HG03045 (cell line): ENCODE measurements around the gene SEC14L1.

Experiments
- ATAC-seq: cut with Tn5 transposase; IDR thresholded peaks from one replicate; pipeline ENCODE4 v1.9.1; 2021; ENCODE audit warnings: mild to moderate bottlenecking, moderate library complexity; ENCODE audit not compliant: unreplicated experiment

SEC14L1 gene

DNA sequence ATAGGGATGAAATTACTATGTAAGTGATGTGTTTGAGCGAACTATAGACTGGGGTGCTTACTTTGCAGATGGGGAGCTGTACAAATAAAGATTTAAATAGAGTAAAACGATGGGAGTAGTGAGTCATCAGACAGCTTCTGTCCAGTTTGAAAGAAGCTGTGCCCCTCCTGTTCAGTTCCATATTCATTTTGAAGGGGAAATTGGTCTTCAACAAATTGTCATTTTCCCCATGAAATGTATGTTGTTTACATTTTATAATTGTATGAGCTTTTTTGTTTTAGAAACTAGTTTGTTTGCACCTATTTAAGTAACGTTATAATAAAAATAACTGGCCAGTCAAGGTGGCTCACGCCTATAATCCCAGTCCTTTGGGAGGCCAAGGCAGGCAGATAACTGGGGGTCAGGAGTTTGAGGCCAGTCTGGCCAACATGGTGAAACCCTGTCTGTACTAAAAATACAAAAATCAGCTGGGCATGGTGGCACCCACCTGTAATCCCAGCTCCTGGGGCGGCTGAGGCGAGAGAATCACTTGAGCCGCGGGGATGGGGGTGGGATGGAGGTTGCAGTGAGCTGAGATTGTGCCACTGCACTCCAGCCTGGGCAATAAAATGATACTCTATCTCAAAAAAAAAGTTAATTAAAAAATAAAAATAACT is 20.2 kb downstream of the SEC14L1 start:
- ATAC-seq = no peak

DNA sequence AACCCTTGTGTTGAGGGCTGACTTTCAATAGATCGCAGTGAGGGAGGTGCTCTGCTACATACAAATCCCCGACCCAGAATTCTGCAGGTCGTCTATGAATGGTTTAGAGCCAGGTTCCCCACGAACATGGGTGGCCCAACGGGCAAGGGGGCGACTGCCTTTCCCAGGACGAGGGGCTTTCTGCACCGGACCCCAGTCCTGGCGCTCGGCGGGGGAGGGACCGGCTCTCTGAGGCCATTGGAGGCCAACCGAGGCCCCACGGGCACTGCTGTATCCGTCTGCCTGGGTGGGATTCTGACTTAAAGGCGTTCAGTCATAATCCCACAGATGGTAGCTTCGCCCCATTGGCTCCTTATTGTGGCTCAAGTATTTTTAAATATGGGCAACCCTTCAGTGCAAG is 21.2 kb downstream of the SEC14L1 start:
- ATAC-seq = no peak

DNA sequence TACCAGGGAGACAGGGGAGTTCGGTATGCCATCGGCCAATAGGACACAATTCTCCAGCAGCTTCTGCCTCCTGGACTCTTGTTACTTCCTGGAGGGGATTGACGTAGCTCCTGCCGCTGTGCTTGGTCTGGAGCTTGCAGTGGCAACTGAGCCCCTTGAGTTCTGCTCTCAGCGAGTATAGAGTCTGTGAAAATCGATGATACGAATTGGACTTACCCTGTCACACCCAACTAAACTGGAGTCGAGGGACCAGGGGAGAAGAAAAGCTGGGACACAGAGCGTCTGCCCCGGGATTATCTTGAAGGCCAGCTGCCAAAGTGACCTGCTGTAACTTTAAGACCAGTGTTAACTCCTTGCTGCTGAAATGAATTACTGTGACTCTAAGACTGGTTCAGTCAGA is 22.2 kb downstream of the SEC14L1 start:
- ATAC-seq = no peak

DNA sequence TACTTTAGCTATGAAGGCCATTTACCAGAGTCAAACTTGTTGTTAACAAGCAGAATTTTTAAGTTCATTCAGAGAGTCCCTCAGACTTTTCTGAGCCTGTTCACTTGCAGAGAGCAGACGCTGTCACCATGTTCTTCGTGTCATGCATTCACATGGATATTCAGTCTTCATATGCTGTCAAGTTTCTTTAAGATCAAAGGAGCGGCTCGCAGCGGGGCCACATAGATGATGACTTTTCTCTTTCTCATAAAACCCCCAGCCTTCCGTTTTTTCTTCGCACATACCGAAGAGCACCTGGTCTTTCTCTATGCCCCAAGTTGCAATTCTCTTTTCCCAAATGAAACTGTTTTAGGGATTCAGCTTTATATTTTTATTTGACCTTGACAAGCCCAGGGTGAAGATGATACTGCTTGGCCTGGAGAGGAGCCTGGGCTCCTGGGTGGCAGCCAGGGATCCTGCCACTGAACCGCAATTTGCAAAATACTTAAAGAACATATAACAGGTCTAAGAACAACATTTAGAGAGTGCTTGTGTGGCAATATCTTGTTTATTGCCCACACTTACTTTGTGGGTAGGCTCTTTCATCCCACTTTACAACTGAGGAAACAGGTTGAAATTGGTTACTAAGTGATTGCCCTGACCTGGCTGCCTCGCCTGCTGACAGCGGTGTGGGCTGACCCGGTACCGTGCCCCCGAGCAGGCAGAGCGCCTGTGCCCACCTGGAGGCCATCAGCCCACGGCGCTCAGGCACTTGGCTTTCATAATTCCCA is 22.9 kb downstream of the SEC14L1 start:
- no peak for ATAC-seq

DNA sequence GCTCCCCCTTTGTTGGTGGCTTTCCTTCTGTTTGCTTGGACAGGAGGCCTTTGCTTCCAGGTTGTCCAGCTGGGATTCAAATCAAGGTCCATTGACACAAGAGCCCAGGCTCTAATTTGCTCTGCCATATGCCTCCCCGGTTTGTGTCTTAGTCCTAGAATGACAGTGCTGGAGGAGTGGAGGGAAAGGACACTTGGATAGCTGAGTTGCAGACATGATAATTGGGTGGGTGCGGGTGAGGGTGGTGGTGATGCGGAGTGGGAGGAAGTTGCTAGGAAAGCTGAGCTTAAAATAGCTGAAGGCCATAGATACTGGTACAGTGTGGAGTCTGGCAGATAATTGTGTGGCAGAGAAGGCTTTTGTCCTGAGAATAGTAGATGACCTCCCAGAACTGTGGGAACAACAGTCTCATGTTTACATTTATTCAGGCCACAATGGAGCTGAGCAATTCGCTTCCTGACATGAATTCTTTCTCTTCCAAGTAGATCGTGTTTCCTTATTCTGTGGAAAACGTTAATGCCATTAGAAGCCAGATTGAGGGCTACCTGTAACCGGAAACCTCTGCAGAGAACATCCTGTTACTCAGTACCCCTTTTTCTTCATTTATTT is 23.8 kb downstream of the SEC14L1 start:
- no peak for ATAC-seq

DNA sequence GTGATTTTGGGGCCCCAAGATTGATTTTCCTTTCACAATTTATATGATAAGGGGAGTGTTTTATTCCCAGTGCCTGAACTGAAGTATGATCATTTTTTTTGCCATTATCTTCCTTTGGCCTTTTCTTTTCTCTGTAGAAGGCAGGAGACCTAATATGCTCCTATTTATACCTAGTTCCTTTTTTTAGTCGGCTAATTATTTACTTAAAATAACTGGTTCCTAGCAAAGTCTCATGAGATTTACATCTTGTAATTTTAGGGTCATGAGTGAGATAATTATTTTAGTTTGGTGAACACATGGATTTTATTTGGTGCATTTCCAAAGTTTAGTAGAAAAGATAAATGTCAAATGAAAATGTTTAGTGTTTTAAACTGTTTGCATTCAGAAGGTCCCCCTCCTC is 24.8 kb downstream of the SEC14L1 start:
- no peak for ATAC-seq

DNA sequence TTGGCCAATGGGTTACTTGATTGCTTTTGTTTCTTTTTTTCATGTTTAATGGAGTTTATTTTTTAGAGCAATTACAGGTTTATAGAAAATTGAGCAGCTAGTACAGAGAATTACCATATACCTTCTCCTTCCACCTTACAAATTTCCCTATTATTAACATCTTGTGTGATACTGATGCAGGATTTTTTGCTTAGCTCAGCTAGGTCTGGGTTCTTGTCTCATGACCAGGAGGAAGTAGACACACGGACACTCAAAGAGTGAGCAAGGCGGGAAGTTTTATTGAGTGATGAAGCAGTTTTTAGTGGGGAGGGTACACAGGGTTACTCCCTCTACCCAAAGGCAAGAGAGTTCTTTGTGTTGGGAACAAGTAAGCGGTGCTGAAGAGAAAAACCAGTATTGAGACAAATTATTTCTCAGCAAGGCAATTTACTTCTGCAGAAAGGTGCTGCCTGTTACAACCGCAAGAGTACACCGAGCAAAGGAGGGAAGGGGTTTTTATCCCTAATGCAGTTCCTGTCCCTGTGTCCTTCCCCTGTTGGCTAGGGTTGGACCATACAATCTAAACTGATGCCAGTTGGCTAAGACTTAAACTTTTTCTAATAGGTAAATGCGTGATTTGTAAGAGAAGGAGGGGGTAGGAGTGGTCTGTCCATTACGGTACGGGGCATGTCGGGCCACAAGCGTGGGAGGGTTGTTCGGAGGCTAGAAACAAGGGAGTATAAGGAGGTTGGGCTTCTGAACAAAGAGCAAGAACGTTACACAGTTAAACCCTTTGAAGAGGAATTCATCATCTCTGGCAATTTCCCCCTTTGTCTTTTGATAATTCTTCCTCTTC is 26.9 kb downstream of the SEC14L1 start:
- no peak for ATAC-seq

DNA sequence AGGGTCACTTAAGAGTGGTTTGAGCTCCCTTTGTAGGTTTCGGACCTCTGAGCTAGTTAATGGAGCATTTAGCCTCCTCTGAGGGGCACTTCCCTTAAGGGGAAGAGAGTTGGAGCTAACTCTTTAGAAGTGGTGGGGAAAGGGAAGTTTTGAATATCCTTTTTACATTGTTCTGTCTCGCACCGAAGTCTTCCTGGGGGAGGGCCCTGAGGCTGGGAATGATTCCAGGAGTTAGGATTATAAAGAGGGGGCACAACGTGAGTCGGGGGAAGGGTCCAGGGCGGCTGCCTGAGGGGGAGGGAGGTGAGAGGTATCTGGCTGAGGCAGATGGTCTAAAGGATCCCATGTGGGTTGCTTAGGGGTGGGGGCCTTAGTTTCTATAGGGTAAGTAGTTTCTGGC is 32.3 kb downstream of the SEC14L1 start:
- no peak for ATAC-seq

DNA sequence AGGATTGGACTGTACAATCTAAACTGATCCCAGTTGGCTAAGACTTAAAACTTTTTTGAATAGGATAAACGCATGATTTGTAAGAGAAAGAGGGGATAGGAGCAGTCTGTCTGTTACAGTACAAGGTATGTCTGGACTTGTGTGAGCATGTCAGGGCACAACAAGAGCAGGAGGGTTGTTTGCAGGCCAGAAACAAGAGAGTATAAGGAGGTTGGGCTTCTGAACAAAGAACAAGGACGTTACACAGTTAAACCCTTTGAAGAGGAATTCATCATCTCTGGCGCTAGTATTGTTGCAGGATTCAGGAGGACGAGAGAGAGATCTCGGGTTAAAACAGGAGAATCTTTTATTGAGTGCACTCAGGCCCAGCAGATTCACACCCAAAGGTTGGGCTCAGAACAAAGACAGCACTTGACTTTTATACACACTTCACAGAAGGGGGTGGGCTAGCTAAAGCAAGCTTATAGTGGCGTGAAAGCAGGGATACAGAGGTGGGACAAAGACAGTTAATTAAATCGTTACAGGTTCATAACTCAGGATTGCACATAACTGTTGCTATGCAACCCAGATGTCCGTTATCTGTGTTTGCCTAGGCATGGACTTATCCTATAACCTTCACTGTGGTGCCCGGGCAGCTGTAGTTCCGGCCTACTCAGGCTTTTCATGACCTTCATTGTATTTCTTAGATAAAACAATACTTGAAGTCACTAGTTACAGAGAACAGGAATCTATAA is 34.3 kb downstream of the SEC14L1 start:
- no peak for ATAC-seq

DNA sequence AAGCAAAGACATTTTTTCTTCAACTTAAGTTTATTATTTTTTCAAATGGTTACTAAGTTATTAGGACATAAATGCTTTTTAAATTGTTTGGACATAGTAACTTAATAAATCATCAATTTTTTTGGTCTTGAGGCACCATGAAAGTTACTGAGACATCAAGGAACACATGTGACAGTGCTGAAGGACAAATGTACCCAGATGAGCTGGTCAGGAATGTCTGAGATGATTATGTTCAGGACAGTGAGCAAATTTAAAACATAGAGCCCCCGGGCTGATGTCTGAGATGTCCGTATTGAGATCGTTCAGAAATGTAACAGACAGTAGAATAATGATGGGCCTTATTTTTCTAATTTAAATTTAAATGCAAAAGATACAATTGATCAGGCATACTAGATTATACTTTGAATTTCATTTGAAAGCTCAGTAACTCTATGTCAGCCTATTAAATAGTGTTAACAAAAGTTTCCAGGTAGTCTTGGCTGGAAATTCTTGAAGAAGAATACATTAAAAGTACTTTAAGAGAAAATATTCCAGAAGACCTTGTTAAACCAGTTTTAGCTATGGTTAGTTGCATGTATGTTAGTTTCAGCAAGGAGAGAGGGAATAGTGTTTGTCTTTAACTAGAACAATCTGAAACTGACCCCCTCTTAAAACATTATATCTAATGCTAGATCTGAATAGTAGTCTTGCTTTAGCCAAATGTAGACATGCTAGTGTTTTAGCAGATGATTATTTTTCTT is 36.4 kb downstream of the SEC14L1 start:
- no peak for ATAC-seq

DNA sequence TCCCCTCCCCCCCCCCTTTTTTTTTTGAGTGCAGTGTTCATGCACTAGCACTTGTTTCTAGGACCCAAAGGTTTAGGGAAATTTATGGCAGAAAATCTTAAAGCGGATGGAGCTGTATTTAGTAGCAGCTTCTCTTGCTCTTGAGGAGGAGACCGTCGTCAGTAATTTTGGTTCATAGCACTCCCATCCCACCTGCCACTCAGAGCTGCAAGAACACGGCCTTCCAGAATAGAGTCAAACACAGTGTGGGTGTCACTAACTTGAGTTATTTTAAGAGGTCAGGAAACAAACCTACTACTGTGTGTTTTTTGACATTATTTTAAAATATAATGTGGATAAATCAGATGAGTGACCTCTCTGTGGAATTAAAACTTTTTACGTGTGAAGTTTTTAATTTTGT is 37.3 kb downstream of the SEC14L1 start:
- ATAC-seq = no peak

DNA sequence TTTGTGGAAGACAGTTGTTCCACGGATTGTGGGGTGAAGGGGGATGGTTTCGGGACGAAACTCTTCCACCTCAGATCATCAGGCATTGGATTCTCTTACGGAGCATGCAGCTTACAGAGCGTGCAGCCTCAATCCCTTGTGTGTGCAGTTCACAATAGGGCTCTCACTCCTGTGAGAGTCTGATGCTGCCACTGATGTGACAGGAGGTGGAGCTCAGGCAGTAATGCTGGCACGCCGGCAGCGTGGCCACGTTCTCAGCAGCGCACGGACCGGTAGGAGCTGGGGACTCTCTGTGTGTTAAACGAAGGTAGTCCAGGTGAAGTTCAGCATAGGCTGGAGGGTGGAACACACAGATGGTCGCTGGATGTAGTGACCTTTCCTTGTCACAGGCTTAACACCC is 37.8 kb downstream of the SEC14L1 start:
- no peak for ATAC-seq

DNA sequence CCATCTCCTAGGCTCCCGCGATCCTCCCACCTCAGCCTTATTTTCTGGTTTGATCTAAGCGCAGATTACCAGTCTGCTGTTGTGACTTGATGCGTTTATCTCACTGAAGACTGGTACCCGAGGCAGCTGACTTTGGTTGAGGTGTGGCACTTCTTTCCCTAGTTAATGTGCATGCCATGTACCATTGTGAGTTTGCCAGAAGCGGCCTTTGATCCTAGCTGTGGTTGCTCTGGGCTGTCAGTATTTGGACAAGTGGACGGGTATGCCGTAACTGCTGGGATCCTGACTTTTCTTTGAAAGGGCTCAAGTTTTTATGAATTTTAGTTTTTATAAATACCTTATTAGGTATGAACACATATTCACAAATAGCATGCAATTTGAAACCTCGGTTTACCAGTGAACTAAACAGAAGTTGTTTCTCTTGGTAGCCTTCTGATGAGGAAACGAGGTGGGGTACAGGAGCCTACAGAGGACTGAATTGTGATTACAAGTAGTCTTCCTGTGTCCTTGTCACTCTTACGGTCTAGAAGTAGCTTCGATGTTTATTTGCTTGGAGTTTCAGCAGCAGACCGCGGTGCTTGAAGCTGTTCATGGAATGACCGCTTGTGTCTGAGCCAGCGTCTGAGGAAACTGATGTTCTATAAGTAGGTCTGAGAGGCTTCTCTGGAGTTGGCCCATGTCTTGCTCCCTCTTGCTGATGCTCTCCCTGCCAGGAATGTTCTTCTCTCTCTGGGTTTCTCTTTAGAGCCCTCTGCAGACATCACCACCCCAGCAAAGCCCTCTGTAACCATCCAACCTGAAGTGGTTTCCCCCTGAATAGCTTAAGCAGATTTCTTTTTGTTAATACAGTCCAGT is 40.0 kb downstream of the SEC14L1 start:
- ATAC-seq = no peak

DNA sequence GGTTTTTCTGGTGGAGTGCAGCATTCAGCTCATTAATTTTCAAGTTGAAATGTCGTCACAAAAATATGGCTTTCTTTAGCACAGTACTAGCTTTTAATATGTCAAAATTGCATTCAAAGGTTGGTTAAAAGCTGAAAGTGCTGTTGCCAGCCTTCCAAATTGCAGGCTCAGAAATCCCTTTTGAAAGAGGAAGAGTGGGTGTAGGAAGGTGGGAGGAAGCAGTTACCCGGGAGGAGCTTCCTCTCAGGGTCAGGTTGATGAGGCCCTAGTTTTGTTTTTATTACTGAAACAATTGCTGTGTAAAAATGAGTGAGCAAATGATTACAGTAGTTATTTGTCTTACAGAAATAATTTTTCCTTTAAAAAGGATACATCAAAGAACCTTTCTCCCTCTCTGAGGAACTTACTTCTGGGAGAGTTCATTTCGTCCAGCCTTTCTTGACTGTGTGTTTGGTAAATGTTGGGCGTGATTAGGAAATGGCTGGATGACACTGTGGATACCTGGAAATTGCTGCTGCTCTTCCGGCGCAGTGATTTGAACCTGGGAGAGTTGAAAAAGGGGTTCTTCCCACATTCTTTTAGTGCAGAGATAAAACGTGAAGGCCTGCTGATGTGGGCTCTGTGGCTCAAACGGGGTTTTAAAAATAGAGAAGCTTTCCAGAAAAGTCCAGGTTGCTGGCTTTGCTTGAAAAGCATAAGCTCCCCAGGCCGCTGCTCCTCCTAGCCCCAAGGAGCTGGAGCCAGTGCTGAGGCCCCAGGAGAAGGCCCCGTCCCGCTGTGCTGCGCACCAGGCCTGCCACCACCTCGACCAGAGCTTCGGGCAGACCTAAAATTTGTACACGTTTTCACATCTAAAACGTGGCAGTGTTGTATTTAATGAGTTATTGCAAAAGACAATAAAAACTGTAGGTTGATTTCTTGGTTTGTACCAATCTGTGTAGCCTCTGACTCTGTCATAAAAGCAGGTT is 41.7 kb downstream of the SEC14L1 start:
- no peak for ATAC-seq

DNA sequence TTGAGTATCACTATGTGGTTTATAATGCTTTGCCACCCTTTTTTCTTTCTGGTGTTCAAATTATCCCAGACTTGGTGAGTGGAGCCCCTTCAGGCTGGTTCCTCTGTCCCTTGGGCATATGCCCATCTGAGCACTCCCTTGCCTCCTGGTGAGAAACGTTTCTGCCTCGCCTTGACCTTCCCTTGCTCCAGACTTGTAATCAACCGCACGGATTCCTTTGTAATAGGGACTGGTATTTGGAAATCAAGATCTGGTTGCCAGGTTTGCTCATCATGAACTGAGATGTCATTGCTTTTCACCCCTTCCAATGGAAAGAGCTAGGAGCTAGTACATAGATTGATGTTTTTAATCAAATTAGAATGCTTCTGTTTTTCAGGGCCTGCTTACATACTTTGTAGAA is 43.7 kb downstream of the SEC14L1 start:
- ATAC-seq = no peak

DNA sequence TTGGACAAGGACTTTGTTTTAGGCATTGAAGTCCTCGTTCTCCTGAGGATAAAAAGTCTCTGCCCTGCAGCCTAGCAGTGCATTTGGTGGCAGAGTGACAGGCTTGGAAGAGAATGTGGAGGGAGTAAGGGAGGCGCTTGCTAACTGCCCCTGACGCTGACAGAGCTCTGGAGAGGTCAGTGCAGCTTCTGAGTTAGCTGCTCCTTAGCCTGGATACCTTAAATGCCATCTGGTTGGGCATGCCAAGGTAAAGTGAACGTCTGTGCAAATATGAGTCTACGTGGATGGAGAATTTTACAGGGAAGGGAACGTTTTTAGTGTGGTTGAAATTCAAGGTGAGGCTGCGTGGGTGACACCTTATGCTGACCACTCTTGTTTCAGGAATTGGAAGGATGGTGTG is 44.4 kb downstream of the SEC14L1 start:
- no peak for ATAC-seq

DNA sequence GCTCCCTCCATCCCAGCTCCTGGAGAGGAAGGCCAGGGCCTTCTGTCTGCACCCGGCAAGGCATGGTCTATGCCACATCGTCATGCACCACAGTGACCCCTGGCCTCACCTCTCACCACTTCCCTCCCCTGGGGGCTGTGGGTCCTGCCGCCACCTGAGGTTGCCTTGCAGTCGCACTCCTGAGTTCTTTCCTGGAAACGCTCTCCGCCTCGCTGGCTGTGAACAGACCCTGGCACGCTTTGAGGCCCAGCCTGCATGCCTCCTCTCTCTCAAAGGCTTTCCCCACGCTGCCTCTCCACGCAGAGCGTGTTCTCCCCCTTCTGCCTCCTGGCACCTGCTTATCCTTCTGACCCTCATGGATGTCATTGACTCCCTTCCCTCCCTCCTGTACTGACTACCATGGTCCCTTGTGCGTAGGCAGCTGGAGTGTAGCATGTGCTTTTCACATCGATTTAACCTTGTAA is 45.4 kb downstream of the SEC14L1 start:
- ATAC-seq = no peak
